ENCODE measurements around the gene KRTAP10-7.

GRCh38 chr21:44552681-44553080, 47.7 kb upstream of the KRTAP10-7 start:
- TF ChIP-seq CTCF (IDR thresholded peaks at IDR 0.05 in 8 of 11, conservative IDR thresholded peaks at IDR 0.05 in 3 of 11) (no peak), POLR2A (IDR thresholded peaks at IDR 0.05) (no peak), POLR2AphosphoS5 (IDR thresholded peaks at IDR 0.05) (no peak)
